HG02938 (cell line): Measurements from ENCODE around the gene HOXB9.

Experiments
- ATAC-seq: cut with Tn5 transposase; IDR thresholded peaks from one replicate; pipeline ENCODE4 v1.9.1; 2021; ENCODE audit warnings: mild to moderate bottlenecking, moderate library complexity; ENCODE audit not compliant: unreplicated experiment

Gene HOXB9

GRCh38 chr17:48588528-48588927, 37.6 kb downstream of the HOXB9 start:
- ATAC-seq, result no peak

GRCh38 chr17:48588074-48588415, 38.1 kb downstream of the HOXB9 start:
- ATAC-seq, result no peak

- no peak for ATAC-seq
Observed at GRCh38 chr17:48587276-48588073, 38.7 kb downstream of the HOXB9 start.

- ATAC-seq, result no peak
Observed at GRCh38 chr17:48586355-48587258, 39.6 kb downstream of the HOXB9 start.

- ATAC-seq, result no peak
Observed at GRCh38 chr17:48584223-48584741, 41.9 kb downstream of the HOXB9 start.

GRCh38 chr17:48583708-48584222, 42.4 kb downstream of the HOXB9 start:
- ATAC-seq, result no peak

- no peak for ATAC-seq
Observed at GRCh38 chr17:48582750-48583069, 43.4 kb downstream of the HOXB9 start.

GRCh38 chr17:48579760-48580554, 46.2 kb downstream of the HOXB9 start:
- no peak for ATAC-seq

GRCh38 chr17:48579471-48579759, 46.7 kb downstream of the HOXB9 start:
- no peak for ATAC-seq

- peak; percentile 13 for ATAC-seq
Observed at GRCh38 chr17:48578616-48579470, 47.3 kb downstream of the HOXB9 start.

GRCh38 chr17:48577946-48578615, 48.1 kb downstream of the HOXB9 start, which contains the start of gene HOXB4:
Gene HOXB4 (minus strand): TSS chr17:48578350. CDS start chr17:48578319, 31 bp downstream.
- peak; percentile 53 for ATAC-seq

GRCh38 chr17:48577330-48577945, 48.7 kb downstream of the HOXB9 start:
- ATAC-seq, result no peak

GRCh38 chr17:48576479-48577309, 49.5 kb downstream of the HOXB9 start:
- ATAC-seq, result no peak

GRCh38 chr17:48575673-48576478, 50.3 kb downstream of the HOXB9 start:
- ATAC-seq, result no peak

- no peak for ATAC-seq
Observed at GRCh38 chr17:48575066-48575582, 51.0 kb downstream of the HOXB9 start.

GRCh38 chr17:48574505-48575065, 51.6 kb downstream of the HOXB9 start:
- ATAC-seq, result no peak
